CD14-positive monocyte (primary cell): ENCODE data around the gene MMEL1. TPM values are rescaled to one million over a fixed set of nuclear protein-coding genes. Genes with fewer than 3 reads are reported as not detected.

ENCODE experiments used
- DNase-seq, 3 donors: peaks; one replicate each; pipeline ENCODE4 v3.0.0-alpha.2; 2011 to 2022
- H2AFZ ChIP-seq: 2 replicates; pipeline ENCODE4 v1.6.0; 2012; ENCODE audit warnings: mild to moderate bottlenecking, low read depth, low read length, inconsistent platforms; ENCODE audit not compliant: insufficient read depth, poor library complexity, severe bottlenecking
- H3K27ac ChIP-seq, 2 donors: 1 replicate in 1 of 2; 2 replicates in 1 of 2; pipeline ENCODE4 v1.5.1; 2012 to 2013; ENCODE audit warnings: low read length in 2 of 2, control low read depth in 1 of 2, inconsistent platforms in 1 of 2, low read depth in 1 of 2, mild to moderate bottlenecking in 1 of 2
- H3K27me3 ChIP-seq, 2 donors: one replicate each; pipeline versions ENCODE4 v1.6.0 to v1.6.1; 2011 to 2013; ENCODE audit warnings: low read length in 2 of 2; ENCODE audit not compliant: control insufficient read depth in 2 of 2, insufficient read depth in 2 of 2
- H3K36me3 ChIP-seq, 2 donors: replicated peaks in 1 of 2; 1 replicate in 1 of 2; 2 replicates in 1 of 2; pipeline versions ENCODE4 v1.5.1 to v1.6.1; 2012 to 2013; ENCODE audit warnings: low read length in 2 of 2, control low read depth in 1 of 2, inconsistent platforms in 1 of 2, mild to moderate bottlenecking in 1 of 2; ENCODE audit not compliant: insufficient read depth in 2 of 2, control insufficient read depth in 1 of 2
- H3K4me1 ChIP-seq, 2 donors: 1 replicate in 1 of 2; 2 replicates in 1 of 2; pipeline versions ENCODE4 v1.5.1 to v1.6.1; 2012 to 2013; ENCODE audit warnings: low read length in 2 of 2, control low read depth in 1 of 2, inconsistent platforms in 1 of 2, mild to moderate bottlenecking in 1 of 2, moderate library complexity in 1 of 2; ENCODE audit not compliant: insufficient read depth in 2 of 2, control insufficient read depth in 1 of 2
- H3K4me2 ChIP-seq: replicated peaks from 2 replicates; pipeline ENCODE3; 2012; ENCODE audit warnings: low read length, moderate library complexity, mild to moderate bottlenecking; ENCODE audit not compliant: poor library complexity, severe bottlenecking; ENCODE audit errors: extremely low read depth
- H3K4me3 ChIP-seq, 3 experiments: fragments of 200-600 bp in 1 of 3; sonication (generic) in 1 of 3; replicated peaks in 1 of 3; 1 replicate in 2 of 3; 2 replicates in 1 of 3; pipeline ENCODE4 v1.5.1; 2011 to 2013; ENCODE audit warnings: low read length in 3 of 3, mild to moderate bottlenecking in 3 of 3, control low read depth in 2 of 3, low read depth in 2 of 3, inconsistent platforms in 1 of 3, moderate library complexity in 1 of 3
- H3K79me2 ChIP-seq: 2 replicates; pipeline ENCODE4 v1.6.0; 2012; ENCODE audit warnings: mild to moderate bottlenecking, control low read depth, inconsistent platforms, low read length, moderate library complexity; ENCODE audit not compliant: insufficient read depth
- H3K9ac ChIP-seq: 2 replicates; pipeline ENCODE4 v1.6.0; 2017; ENCODE audit warnings: low read length, mild to moderate bottlenecking; ENCODE audit not compliant: insufficient read depth, poor library complexity, severe bottlenecking
- H3K9me3 ChIP-seq, 2 donors: replicated peaks in 1 of 2; 1 replicate in 1 of 2; 2 replicates in 1 of 2; pipeline versions ENCODE4 v1.5.1 to v1.6.1; 2012 to 2013; ENCODE audit warnings: low read length in 2 of 2, control low read depth in 1 of 2; ENCODE audit not compliant: control insufficient read depth in 1 of 2, insufficient read depth in 1 of 2
- H4K20me1 ChIP-seq: 2 replicates; pipeline ENCODE4 v1.6.0; 2012; ENCODE audit warnings: mild to moderate bottlenecking, low read length, control low read depth, moderate library complexity; ENCODE audit not compliant: insufficient read depth
- H3K27ac Mint-ChIP-seq, 7 donors: one replicate each; pipeline ENCODE4 v1.8.0; 2020; ENCODE audit warnings: mild to moderate bottlenecking in 7 of 7, mixed read lengths in 7 of 7, moderate library complexity in 6 of 7, inconsistent platforms in 2 of 7
- H3K27me3 Mint-ChIP-seq, 3 donors: one replicate each; pipeline ENCODE4 v1.8.0; 2021 to 2022; ENCODE audit warnings: low read depth in 3 of 3, mild to moderate bottlenecking in 3 of 3, mixed read lengths in 3 of 3, moderate library complexity in 3 of 3, inconsistent platforms in 1 of 3
- H3K36me3 Mint-ChIP-seq, 2 donors: one replicate each; pipeline ENCODE4 v1.8.0; 2020; ENCODE audit warnings: mixed read lengths in 2 of 2, inconsistent platforms in 1 of 2, mild to moderate bottlenecking in 1 of 2
- H3K4me1 Mint-ChIP-seq: one replicate; pipeline ENCODE4 v1.8.0; 2020; ENCODE audit warnings: mild to moderate bottlenecking, mixed read lengths
- H3K4me3 Mint-ChIP-seq, 2 donors: one replicate each; pipeline ENCODE4 v1.8.0; 2020; ENCODE audit warnings: mild to moderate bottlenecking in 2 of 2, mixed read lengths in 2 of 2, moderate library complexity in 1 of 2
- H3K9me3 Mint-ChIP-seq, 7 donors: one replicate each; pipeline ENCODE4 v1.8.0; 2020 to 2022; ENCODE audit warnings: mixed read lengths in 7 of 7, mild to moderate bottlenecking in 6 of 7, moderate library complexity in 6 of 7, inconsistent platforms in 2 of 7
- CTCF ChIP-seq: fragments of 200-600 bp; IDR thresholded peaks from one replicate; pipeline ENCODE4 v1.8.0; 2022; ENCODE audit warnings: antibody characterized with exemption, mild to moderate bottlenecking
- WGBS: methylation state at CpG from one replicate; pipeline ENCODE4 v1.1.5; 2013; ENCODE audit warnings: missing lambda C conversion rate; ENCODE audit not compliant: insufficient coverage; 5-methylcytosine and 5-hydroxymethylcytosine counted together
- intact Hi-C, 2 donors: fragments of 100-400 bp; cut with micrococcal nuclease; formaldehyde crosslinking; loops; one replicate each; pipeline versions ENCODE4 v1.15.0 to v1.15.1; 2023
- polyA plus RNA-seq, 3 donors: library from polyadenylated mRNA; depleted of rRNA in 1 of 3; unstranded in 2 of 3; stranded (reverse) in 1 of 3; fragments of 300-500 nt in 2 of 3; fragments of >200 nt in 1 of 3; fragmentation: Illumina TruSeq in 2 of 3; gene quantifications; 1 replicate in 2 of 3; 2 replicates in 1 of 3; pipeline ENCODE4 v1.2.3, GENCODE V29; 2012 to 2021

Gene MMEL1
- polyA plus RNA-seq, 3 donors, result 1.1 to 4.4 (median 1.9) TPM

- no peak overlapping the region for H3K27ac Mint-ChIP-seq
- H3K36me3 Mint-ChIP-seq, result peaks cover 6 to 8% of the 10 kb centered on the region in 2 donors
- intact Hi-C loops, result loop anchor here (1.0 to 5.0 kb wide), 8 partner anchors 41 to 391 kb away; partner anchors contain the start of genes PANK4 (in 2 of the 2), MORN1 (in 1 of the 2), PEX10 (in 1 of the 2) and RER1 (in 1 of the 2)
- Histone ChIP-seq H3K4me1 (peaks cover 40 to 43% of the 10 kb centered on the region in 2 donors), H3K9me3 (no peaks in the 10 kb centered on the region), H3K9ac (no peak overlapping the region), H3K79me2 (peaks cover 6% of the 10 kb centered on the region), H3K4me2 (peak overlapping the region; percentile 96), H3K4me3 (peak overlapping the region in 1 of 3 experiments; percentile 78), H3K36me3 (peaks cover 0 to 4% of the 10 kb centered on the region in 2 donors), H2AFZ (no peak overlapping the region), H3K27me3 (peaks cover 0 to 8% of the 10 kb centered on the region in 2 donors), H4K20me1 (no peaks in the 10 kb centered on the region), H3K27ac (no peak overlapping the region)
- H3K4me1 Mint-ChIP-seq, result peaks cover 32% of the 10 kb centered on the region
- 96% methylated on average over 15 of the region's 19 CpGs for WGBS
- peaks cover under 1 to 18% (median 4%) of the 10 kb centered on the region in 3 donors for H3K27me3 Mint-ChIP-seq
- H3K4me3 Mint-ChIP-seq, result peak overlapping the region; percentile 68 to 84
- TF ChIP-seq CTCF, result no peak
- peaks cover 0 to 3% (median 0%) of the 10 kb centered on the region in 7 donors for H3K9me3 Mint-ChIP-seq
- no peak for DNase-seq
Observed at GRCh38 chr1:2587860-2588571, 44.8 kb downstream of the MMEL1 start.

GRCh38 chr1:2587071-2587859 lies 45.6 kb downstream of the MMEL1 start:
- Histone ChIP-seq H2AFZ (peak overlapping the region; percentile 76), H3K4me2 (peak overlapping the region; percentile 96), H3K4me3 (peak overlapping the region; percentile 46 to 78 (median 49)), H3K9me3 (no peaks in the 10 kb centered on the region), H4K20me1 (no peaks in the 10 kb centered on the region), H3K27ac (no peak overlapping the region), H3K27me3 (peaks cover 0 to 8% of the 10 kb centered on the region in 2 donors), H3K9ac (peak overlapping the region; percentile 84), H3K79me2 (peaks cover 6% of the 10 kb centered on the region), H3K4me1 (peaks cover 39 to 43% of the 10 kb centered on the region in 2 donors), H3K36me3 (peaks cover 0 to 4% of the 10 kb centered on the region in 2 donors)
- Mint-ChIP-seq H3K4me3 (peak overlapping the region; percentile 68 to 84), H3K27me3 (peaks cover 3 to 15% (median 4%) of the 10 kb centered on the region in 3 donors), H3K4me1 (peaks cover 31% of the 10 kb centered on the region), H3K9me3 (peaks cover 0 to 3% (median 0%) of the 10 kb centered on the region in 7 donors), H3K27ac (no peak overlapping the region), H3K36me3 (peaks cover 6 to 8% of the 10 kb centered on the region in 2 donors)
- intact Hi-C loops, result loop anchor here (1.0 to 5.0 kb wide), 8 partner anchors 40 to 390 kb away; partner anchors contain the start of genes PANK4 (in 2 of the 2), MORN1 (in 1 of the 2), PEX10 (in 1 of the 2) and RER1 (in 1 of the 2)
- WGBS, result 5% methylated on average over 44 of the region's 52 CpGs
- TF ChIP-seq CTCF, result no peak
- DNase-seq, result no peak
